H1 (cell line): ENCODE results near the gene FHIP1B. TPM values are rescaled to one million over a fixed set of nuclear protein-coding genes. Genes with fewer than 3 reads are reported as not detected.

ENCODE experiments used
- CHD7 ChIP-seq: fragments of 300-600 bp; sonication (generic); IDR thresholded peaks from 2 replicates; pipeline ENCODE4 v1.7.1; 2012; ENCODE audit warnings: low read length, moderate library complexity, mild to moderate bottlenecking, inconsistent platforms; ENCODE audit not compliant: insufficient replicate concordance
- CTCF ChIP-seq, 3 experiments: IDR thresholded peaks; 1 replicate in 2 of 3; 2 replicates in 1 of 3; pipeline versions ENCODE4 v1.5.1 to v1.6.1; 2011; ENCODE audit warnings: low read length in 3 of 3, mild to moderate bottlenecking in 3 of 3, inconsistent platforms in 2 of 3, low read depth in 1 of 3, moderate library complexity in 1 of 3; ENCODE audit not compliant: insufficient read depth in 1 of 3; ENCODE audit errors: control extremely low read depth in 1 of 3
- JUN ChIP-seq: IDR thresholded peaks from 2 replicates; pipeline ENCODE4 v1.6.1; 2011; ENCODE audit warnings: low read depth, mild to moderate bottlenecking, improper control_type of control experiment, low read length
- KDM4A ChIP-seq: IDR thresholded peaks from one replicate; pipeline ENCODE4 v1.7.1; 2012; ENCODE audit warnings: low read depth, mild to moderate bottlenecking, moderate library complexity, low read length, inconsistent platforms; ENCODE audit not compliant: severe bottlenecking
- NANOG ChIP-seq: IDR thresholded peaks from 2 replicates; pipeline ENCODE4 v1.6.1; 2011; ENCODE audit warnings: low read length, low read depth, mild to moderate bottlenecking, inconsistent platforms; ENCODE audit not compliant: insufficient read depth, poor library complexity, severe bottlenecking
- RXRA ChIP-seq: IDR thresholded peaks from 2 replicates; pipeline ENCODE4 v1.6.1; 2011; ENCODE audit warnings: low read depth, mild to moderate bottlenecking, low read length, moderate library complexity; ENCODE audit not compliant: insufficient read depth
- polyA plus RNA-seq, 7 experiments: library from polyadenylated mRNA; depleted of rRNA in 3 of 7; stranded (reverse) in 5 of 7; unstranded in 2 of 7; fragments of >200 nt in 5 of 7; fragments of 200-250 nt in 2 of 7; gene quantifications; 1 replicate in 5 of 7; 2 replicates in 1 of 7; 4 replicates in 1 of 7; pipeline versions ENCODE4 v1.2.1 to v1.2.3, GENCODE V29; 2011 to 2013; ENCODE audit warnings: missing spikeins in 2 of 7, mixed read lengths in 2 of 7
- total RNA-seq: library from RNA; stranded (reverse); fragmentation: NEBNext Ultra II Directional; extraction: Animal tissue kit (Norgen Biotek cat#: 25700); gene quantifications from 2 replicates; pipeline ENCODE4 v1.2.1, GENCODE V29; 2021

The FHIP1B gene
- total and polyA plus RNA-seq, 2 of the 8 experiments (the other 6 are each of a cell fraction or from before 2014, with no cell fraction given): 16.8 to 41.9 TPM

GRCh38 chr11:6205366-6205765 is 29.1 kb downstream of the FHIP1B start, which contains the start of gene C11orf42 (continued):
- no peak for TF ChIP-seq CTCF (IDR thresholded peaks at IDR 0.05; ENCODE audit: control extremely low read depth in 1 of 3, insufficient read depth in 1 of 3, low read depth in 1 of 3, low read length in 3 of 3)
- no peak for TF ChIP-seq JUN
- TF ChIP-seq KDM4A: no peak
- TF ChIP-seq CHD7: no peak
- no peak for TF ChIP-seq RXRA
- no peak for TF ChIP-seq NANOG
